Breast epithelium (tissue), 4 donors: ENCODE measurements around the gene PRPF40A. TPM values are rescaled to one million over a fixed set of nuclear protein-coding genes. Genes with fewer than 3 reads are reported as not detected.
A peak's percentile ranks its signal among the peaks of the same experiment; 100 is the strongest.
"Not testable (repeated sequence)": the region's sequence is repeated elsewhere in the genome, so short reads cannot be mapped to it uniquely, and the experiment has no call there.

Experiments used
- DNase-seq, 2 donors: peaks; one replicate each; pipeline ENCODE4 v3.0.0-alpha.2; 2019; ENCODE audit warnings: low spot score in 2 of 2
- H3K27ac ChIP-seq, 2 donors: fragments of 200-600 bp; sonication (generic) in 1 of 2; one replicate each; pipeline ENCODE4 v1.5.1; 2016 to 2019; ENCODE audit warnings: mild to moderate bottlenecking in 1 of 2
- H3K27me3 ChIP-seq, 2 donors: fragments of 200-600 bp; sonication (generic) in 1 of 2; one replicate each; pipeline versions ENCODE4 v1.5.1 to v1.6.0; 2017 to 2019; ENCODE audit warnings: control low read depth in 1 of 2, mild to moderate bottlenecking in 1 of 2
- H3K36me3 ChIP-seq: fragments of 200-600 bp; one replicate; pipeline ENCODE4 v1.5.1; 2019
- H3K4me1 ChIP-seq, 2 donors: fragments of 200-600 bp; sonication (generic); one replicate each; pipeline ENCODE4 v1.5.1; 2016 to 2019; ENCODE audit warnings: control low read depth in 1 of 2
- H3K4me3 ChIP-seq, 3 donors: fragments of 200-600 bp; sonication (generic); 1 replicate in 2 of 3; 2 replicates in 1 of 3; pipeline ENCODE4 v1.5.1; 2016 to 2019; ENCODE audit warnings: mild to moderate bottlenecking in 3 of 3, moderate library complexity in 2 of 3
- H3K9me3 ChIP-seq, 2 donors: fragments of 200-600 bp; sonication (generic) in 1 of 2; one replicate each; pipeline ENCODE4 v1.5.1; 2016 to 2019; ENCODE audit warnings: control low read depth in 1 of 2
- POLR2A ChIP-seq: fragments of 450-650 bp; IDR thresholded peaks from one replicate; pipeline ENCODE4 v1.6.1; 2016; ENCODE audit warnings: antibody characterized with exemption, mild to moderate bottlenecking, moderate library complexity
- POLR2AphosphoS5 ChIP-seq, 3 donors: sonication (generic); formaldehyde crosslinking; IDR thresholded peaks; one replicate each; pipeline ENCODE4 v1.6.1; 2017; ENCODE audit warnings: antibody characterized with exemption in 3 of 3
- intact Hi-C: fragments of 100-400 bp; cut with DNase I; formaldehyde crosslinking; loops from one replicate; pipeline ENCODE4 v1.15.1; 2023; ENCODE audit warnings: low total_unique reads
- total RNA-seq, 3 donors: library from RNA; depleted of rRNA; stranded (reverse); fragments of >200 nt; gene quantifications; one replicate each; pipeline ENCODE4 v1.1.0, GENCODE V29; 2016
- TF ChIP-seq, protein P1 (sequence below), 3 donors: fragments of 450-650 bp; IDR thresholded peaks; one replicate each; pipeline ENCODE4 v1.5.1; 2016 to 2017; ENCODE audit warnings: antibody characterized with exemption in 3 of 3, mild to moderate bottlenecking in 3 of 3, moderate library complexity in 3 of 3

PRPF40A gene
- total RNA-seq = 100 to 1,000 TPM in 2 of 3 donors, 10 to 100 TPM in 1; 81.8 to 131 (median 107) TPM

DNA sequence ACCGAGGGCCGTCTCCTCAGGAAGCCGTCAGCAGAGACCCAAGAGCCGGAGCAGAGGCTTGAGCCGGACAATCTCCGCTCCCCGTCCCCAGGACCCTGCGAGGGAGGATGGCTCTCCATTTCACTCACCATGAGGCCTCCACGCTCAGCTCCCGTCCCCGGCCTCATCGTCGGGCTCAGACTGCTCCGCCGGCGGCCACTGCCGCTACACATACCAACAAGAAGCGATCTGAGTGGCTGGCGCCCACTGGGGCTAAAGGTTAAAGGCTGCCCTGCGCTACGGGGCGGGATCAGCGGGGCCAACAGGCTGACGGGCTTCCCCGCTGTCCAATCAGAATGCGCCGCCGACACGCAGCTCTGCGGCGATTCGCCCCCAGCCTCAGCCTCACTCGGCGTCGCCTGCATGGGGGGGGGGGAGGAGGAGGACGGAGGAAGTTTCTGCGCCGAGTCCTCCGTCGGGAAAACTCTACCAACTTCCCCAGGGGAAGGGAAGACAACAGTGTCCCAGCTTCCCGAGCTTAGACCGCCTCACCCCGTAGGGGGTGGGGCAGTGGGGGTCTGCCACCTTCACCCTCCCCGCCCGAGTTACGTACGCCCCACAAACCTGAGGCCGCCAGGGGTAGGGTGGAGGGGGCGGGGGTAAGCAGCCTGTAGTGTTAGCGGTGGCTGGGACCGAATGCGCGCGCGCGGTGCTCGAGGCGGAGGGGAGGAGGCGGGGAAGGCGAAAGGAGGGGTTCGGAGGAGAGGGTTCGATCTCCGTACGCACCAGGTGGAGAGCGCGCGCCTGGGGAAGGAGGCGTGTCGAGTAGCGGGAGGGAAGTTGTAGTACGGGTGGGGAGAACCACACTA lies at the start of gene PRPF40A:
TSS of gene PRPF40A (minus strand) at position 234 of the 848 bp plus-strand sequence. CDS start at position 212, 22 bp downstream.
- no peaks in the 10 kb centered on the region for H3K9me3 ChIP-seq
- no peaks in the 10 kb centered on the region for H3K36me3 ChIP-seq
- peak; percentile 98 to 99 for DNase-seq
- H3K27ac ChIP-seq = peak within 1 kb of the TSS; percentile 93 to 98
- intact Hi-C loops = no loop called here
- peak; percentile 70 for TF ChIP-seq POLR2A
- TF ChIP-seq POLR2AphosphoS5 (IDR thresholded peaks at IDR 0.05) = peak; percentile 86 to 98 (median 93)
- TF ChIP-seq, protein P1, sequence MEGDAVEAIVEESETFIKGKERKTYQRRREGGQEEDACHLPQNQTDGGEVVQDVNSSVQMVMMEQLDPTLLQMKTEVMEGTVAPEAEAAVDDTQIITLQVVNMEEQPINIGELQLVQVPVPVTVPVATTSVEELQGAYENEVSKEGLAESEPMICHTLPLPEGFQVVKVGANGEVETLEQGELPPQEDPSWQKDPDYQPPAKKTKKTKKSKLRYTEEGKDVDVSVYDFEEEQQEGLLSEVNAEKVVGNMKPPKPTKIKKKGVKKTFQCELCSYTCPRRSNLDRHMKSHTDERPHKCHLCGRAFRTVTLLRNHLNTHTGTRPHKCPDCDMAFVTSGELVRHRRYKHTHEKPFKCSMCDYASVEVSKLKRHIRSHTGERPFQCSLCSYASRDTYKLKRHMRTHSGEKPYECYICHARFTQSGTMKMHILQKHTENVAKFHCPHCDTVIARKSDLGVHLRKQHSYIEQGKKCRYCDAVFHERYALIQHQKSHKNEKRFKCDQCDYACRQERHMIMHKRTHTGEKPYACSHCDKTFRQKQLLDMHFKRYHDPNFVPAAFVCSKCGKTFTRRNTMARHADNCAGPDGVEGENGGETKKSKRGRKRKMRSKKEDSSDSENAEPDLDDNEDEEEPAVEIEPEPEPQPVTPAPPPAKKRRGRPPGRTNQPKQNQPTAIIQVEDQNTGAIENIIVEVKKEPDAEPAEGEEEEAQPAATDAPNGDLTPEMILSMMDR (IDR thresholded peaks at IDR 0.05) = peak in 1 of 3 donors; percentile 36
- H3K27me3 ChIP-seq = no peaks in the 10 kb centered on the region
- peak within 1 kb of the TSS; percentile 82 to 87 (median 84) for H3K4me3 ChIP-seq
- H3K4me1 ChIP-seq = peaks cover 0 to 17% of the 10 kb centered on the region in 2 donors

DNA sequence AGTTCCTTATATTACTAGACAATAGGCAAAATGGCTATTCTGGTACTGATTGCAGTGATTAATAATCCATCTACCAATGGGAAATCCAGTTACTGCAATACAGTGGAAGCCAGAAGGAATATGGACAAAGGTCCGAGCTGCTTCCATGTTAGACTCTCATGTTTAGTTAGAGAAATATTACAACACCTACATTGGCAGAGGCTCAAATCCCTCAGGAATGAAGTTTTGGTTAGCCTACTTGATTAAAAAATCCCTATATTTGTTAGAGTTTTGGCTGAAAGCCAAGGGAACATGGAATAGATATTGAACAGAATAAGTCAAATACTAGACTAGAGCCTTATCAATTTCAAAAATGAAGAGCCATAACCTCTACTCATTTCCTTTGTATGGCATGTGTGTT lies 49.7 kb upstream of the PRPF40A start:
- Histone ChIP-seq H3K4me3 (no peak overlapping the region), H3K27ac (no peak overlapping the region), H3K9me3 (no peaks in the 10 kb centered on the region), H3K36me3 (no peaks in the 10 kb centered on the region), H3K27me3 (no peaks in the 10 kb centered on the region), H3K4me1 (no peaks in the 10 kb centered on the region)
- intact Hi-C loops = no loop called here
- no peak for DNase-seq
- no peak for TF ChIP-seq POLR2A
- TF ChIP-seq POLR2AphosphoS5 (IDR thresholded peaks at IDR 0.05) = no peak
- TF ChIP-seq, protein P1 (IDR thresholded peaks at IDR 0.05) = no peak

DNA sequence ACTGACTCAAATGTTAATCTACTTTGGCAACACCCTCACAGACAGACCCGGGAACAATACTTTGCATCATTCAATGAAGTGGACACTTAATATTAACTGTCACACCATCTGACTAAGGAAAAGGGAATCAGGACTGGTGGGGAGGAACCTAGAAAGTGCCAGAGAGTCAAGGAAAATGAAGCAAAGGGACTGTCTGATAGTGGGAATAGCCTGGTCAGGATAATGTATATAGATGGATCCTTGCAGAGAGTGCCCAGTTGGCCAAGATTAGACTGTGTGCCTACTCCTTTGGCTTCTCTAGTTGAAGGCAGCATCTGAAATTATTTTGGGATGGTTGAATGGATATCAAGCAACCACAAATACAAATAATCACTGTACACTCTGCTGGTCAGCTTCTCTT lies 46.4 kb upstream of the PRPF40A start:
- DNase-seq = no peak
- H3K4me3 ChIP-seq = no peak overlapping the region
- no peak overlapping the region for H3K27ac ChIP-seq
- H3K27me3 ChIP-seq = no peaks in the 10 kb centered on the region
- TF ChIP-seq POLR2A (no peak), POLR2AphosphoS5 (IDR thresholded peaks at IDR 0.05) (no peak)
- TF ChIP-seq, protein P1 (IDR thresholded peaks at IDR 0.05) = no peak
- no peaks in the 10 kb centered on the region for H3K4me1 ChIP-seq
- no peaks in the 10 kb centered on the region for H3K36me3 ChIP-seq
- intact Hi-C loops = no loop called here
- H3K9me3 ChIP-seq = no peaks in the 10 kb centered on the region

DNA sequence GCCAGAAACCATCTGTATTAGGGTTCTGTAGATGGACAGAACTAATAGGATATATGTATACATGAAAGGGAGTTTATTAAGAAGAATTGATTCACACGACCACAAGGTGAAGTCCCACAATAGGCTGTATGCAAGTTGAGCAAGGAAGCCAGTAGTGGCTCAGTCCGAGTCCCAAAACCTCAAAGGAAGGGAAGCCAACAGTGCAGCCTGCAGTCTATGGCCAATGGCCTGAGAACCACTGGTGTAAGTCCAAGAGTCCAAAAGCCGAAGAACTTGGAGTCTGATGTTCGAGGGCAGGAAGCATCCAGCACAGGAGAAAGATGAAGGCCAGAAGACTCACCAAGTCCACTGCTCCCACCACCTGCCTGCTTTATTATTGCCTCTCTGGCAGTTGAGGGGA lies 45.9 kb upstream of the PRPF40A start:
- H3K9me3 ChIP-seq, H3K27ac ChIP-seq, H3K4me1 ChIP-seq, intact Hi-C loops, H3K27me3 ChIP-seq, H3K4me3 ChIP-seq, DNase-seq, H3K36me3 ChIP-seq: not testable (repeated sequence)

DNA sequence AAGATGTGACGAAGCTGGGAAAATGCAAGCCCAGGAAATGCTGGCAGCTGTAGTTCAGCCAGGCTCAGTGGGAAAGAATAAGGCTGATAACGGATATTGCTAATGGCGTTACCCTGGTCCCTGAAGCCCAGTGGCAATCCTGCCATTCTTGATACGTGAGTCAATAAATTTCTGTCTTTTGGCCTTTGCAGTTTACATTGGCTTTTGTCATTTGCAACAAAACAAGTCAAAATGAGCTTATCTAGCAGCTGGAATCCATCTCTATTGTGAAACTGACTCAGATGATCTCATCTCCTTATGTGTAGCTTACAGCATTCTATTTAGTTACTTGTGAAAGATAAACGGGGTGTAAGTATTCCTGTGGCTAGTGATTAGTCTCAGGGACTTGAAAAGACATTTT lies 44.9 kb upstream of the PRPF40A start:
- Histone ChIP-seq H3K27me3 (no peaks in the 10 kb centered on the region), H3K27ac (peak overlapping the region in 1 of 2 donors; percentile 45), H3K4me1 (no peaks in the 10 kb centered on the region), H3K9me3 (no peaks in the 10 kb centered on the region), H3K36me3 (no peaks in the 10 kb centered on the region), H3K4me3 (no peak overlapping the region)
- intact Hi-C loops = no loop called here
- no peak for DNase-seq
- TF ChIP-seq POLR2A (no peak), POLR2AphosphoS5 (IDR thresholded peaks at IDR 0.05) (no peak)
- TF ChIP-seq, protein P1 (IDR thresholded peaks at IDR 0.05) = no peak
